ENCODE results near the gene ERICH6.

ERICH6 gene

DNA sequence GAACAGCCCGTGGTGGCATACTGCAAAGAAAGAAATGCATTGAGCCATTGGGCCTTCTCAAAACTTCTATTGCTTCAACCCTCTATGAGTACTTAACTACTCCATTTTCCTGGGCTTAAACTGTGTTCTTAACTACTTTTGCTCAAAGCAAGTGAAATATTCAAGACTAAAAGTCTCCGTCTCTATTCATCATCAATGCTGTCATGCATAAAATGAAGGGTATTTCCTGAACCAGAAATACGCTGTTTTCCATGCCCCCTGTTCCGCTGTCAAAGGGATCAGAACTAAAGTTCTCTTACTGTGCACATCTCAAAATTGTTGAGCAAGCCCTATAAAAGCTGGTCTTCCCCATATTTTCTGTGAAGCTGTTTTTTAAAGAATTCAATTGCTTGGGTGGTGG lies 39.0 kb upstream of the ERICH6 start:
- ChIA-PET CTCF (no interaction called here), POLR2A (interaction anchor here (0.6 kb wide), 1 partner anchor 140 kb away, joined by 3 read pairs; the partner anchor contains the start of gene SELENOT)
- TF ChIP-seq L3MBTL2 (conservative IDR thresholded peaks at IDR 0.05) (no peak), FOXK2 (IDR thresholded peaks at IDR 0.05) (no peak), BHLHE40 (IDR thresholded peaks at IDR 0.05; ENCODE audit: borderline replicate concordance) (no peak), FOXM1 (IDR thresholded peaks at IDR 0.05; ENCODE audit: borderline replicate concordance) (no peak)
- no peak for DNase-seq (ENCODE audit: extremely low spot score)

DNA sequence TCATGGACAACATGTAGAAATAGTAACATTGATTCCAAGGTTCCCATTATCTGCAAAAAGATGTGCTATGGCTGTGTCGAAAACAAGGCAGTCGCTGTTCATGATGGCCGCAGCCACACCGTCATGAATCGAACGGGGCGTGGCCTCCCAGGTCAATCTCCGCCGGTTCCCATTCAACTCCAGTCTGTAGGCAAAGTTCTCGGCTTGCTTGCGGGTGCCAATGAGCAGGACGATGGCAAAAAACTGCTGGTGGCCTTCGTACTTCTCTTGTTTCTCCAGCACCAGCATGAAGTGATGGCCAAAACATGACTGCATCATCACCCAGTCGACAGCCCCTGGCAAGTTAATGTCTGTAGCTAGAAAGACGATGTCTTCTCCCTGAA lies 38.4 kb upstream of the ERICH6 start:
- POLR2A ChIA-PET, result no interaction called here
- CTCF ChIA-PET, result no interaction called here

GRCh38 chr3:150741497-150742140 lies 37.9 kb upstream of the ERICH6 start:
- ChIA-PET CTCF (no interaction called here), POLR2A (no interaction called here)
- DNase-seq (ENCODE audit: extremely low spot score), result no peak
- TF ChIP-seq LEF1 (IDR thresholded peaks at IDR 0.05; ENCODE audit: borderline replicate concordance) (no peak), ZNF384 (IDR thresholded peaks at IDR 0.05) (no peak), HDGF (IDR thresholded peaks at IDR 0.05; ENCODE audit: borderline replicate concordance) (no peak), L3MBTL2 (conservative IDR thresholded peaks at IDR 0.05) (no peak), FOXK2 (IDR thresholded peaks at IDR 0.05) (no peak), ELF4 (IDR thresholded peaks at IDR 0.05) (no peak), SUZ12 (IDR thresholded peaks at IDR 0.05) (no peak), CTBP1 (IDR thresholded peaks at IDR 0.05; ENCODE audit: borderline replicate concordance) (no peak)

More for the DNA sequence above, 38.4 kb upstream of the ERICH6 start:
- TF ChIP-seq ELF4 (IDR thresholded peaks at IDR 0.05), result no peak
- TF ChIP-seq TARDBP (IDR thresholded peaks at IDR 0.05), result no peak
- no peak for TF ChIP-seq FOXA1 (IDR thresholded peaks at IDR 0.05)
- TF ChIP-seq L3MBTL2 (conservative IDR thresholded peaks at IDR 0.05), result no peak
- no peak for TF ChIP-seq CTBP1 (IDR thresholded peaks at IDR 0.05; ENCODE audit: borderline replicate concordance)
- TF ChIP-seq FOXM1 (IDR thresholded peaks at IDR 0.05; ENCODE audit: borderline replicate concordance), result no peak
- TF ChIP-seq FOXK2 (IDR thresholded peaks at IDR 0.05), result no peak
- TF ChIP-seq NFRKB (IDR thresholded peaks at IDR 0.05), result no peak
- TF ChIP-seq, protein P1, sequence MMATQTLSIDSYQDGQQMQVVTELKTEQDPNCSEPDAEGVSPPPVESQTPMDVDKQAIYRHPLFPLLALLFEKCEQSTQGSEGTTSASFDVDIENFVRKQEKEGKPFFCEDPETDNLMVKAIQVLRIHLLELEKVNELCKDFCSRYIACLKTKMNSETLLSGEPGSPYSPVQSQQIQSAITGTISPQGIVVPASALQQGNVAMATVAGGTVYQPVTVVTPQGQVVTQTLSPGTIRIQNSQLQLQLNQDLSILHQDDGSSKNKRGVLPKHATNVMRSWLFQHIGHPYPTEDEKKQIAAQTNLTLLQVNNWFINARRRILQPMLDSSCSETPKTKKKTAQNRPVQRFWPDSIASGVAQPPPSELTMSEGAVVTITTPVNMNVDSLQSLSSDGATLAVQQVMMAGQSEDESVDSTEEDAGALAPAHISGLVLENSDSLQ (IDR thresholded peaks at IDR 0.05), result no peak
- TF ChIP-seq ARNT (IDR thresholded peaks at IDR 0.05), result no peak
- no peak for TF ChIP-seq SUZ12 (IDR thresholded peaks at IDR 0.05)
- TF ChIP-seq LEF1 (IDR thresholded peaks at IDR 0.05; ENCODE audit: borderline replicate concordance), result no peak
- no peak for DNase-seq (ENCODE audit: extremely low spot score)

GRCh38 chr3:150740733-150741496 lies 37.2 kb upstream of the ERICH6 start:
- ChIA-PET CTCF (no interaction called here), POLR2A (no interaction called here)
- no peak for TF ChIP-seq FOXM1 (IDR thresholded peaks at IDR 0.05; ENCODE audit: borderline replicate concordance)
- DNase-seq (ENCODE audit: extremely low spot score), result no peak

DNA sequence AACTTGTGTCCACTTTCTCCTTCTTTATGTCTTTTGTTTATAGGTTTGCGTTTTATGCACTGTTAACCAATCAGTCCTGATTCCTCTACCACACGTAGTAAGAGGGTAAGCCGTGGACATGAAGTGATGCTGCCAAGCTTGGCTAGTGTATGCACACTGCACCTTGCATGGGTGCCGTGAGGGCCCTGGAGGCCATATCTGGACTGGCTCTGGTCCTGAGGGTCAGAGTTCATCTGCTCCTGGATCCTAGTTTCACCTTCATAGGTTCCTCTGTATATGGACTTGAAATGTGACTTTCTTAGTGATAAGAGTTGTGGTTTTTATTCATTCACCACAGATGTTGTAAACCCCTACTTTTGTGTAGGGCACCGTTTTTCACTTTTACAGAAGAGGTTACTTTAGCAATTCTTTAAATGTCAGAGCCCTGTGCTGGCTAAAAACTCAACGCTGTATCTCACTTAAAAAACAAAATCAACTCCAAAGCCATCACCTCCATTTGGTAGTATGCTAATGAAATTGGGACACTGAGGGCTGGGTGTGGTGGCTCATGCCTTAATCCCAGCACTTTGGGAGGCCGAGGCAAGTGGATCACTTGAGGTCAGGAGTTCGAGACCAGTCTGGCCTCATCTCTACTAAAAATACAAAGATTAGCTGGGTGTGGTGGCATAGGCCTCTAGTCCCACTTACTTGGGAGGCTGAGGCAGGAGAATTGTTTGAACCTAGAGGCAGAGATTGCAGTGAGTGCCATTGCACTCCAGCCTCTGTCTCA lies 36.3 kb upstream of the ERICH6 start:
- CTCF ChIA-PET, result no interaction called here
- POLR2A ChIA-PET, result no interaction called here
- no peak for DNase-seq (ENCODE audit: extremely low spot score)
- TF ChIP-seq CTBP1 (IDR thresholded peaks at IDR 0.05; ENCODE audit: borderline replicate concordance), result no peak
- TF ChIP-seq L3MBTL2 (conservative IDR thresholded peaks at IDR 0.05), result no peak
- no peak for TF ChIP-seq HDGF (IDR thresholded peaks at IDR 0.05; ENCODE audit: borderline replicate concordance)
- TF ChIP-seq, protein P1 (IDR thresholded peaks at IDR 0.05), result no peak
- no peak for TF ChIP-seq FOXM1 (IDR thresholded peaks at IDR 0.05; ENCODE audit: borderline replicate concordance)

- TF ChIP-seq CTBP1 (IDR thresholded peaks at IDR 0.05; ENCODE audit: borderline replicate concordance), result no peak
- no peak for TF ChIP-seq HDGF (IDR thresholded peaks at IDR 0.05; ENCODE audit: borderline replicate concordance)
- TF ChIP-seq SUZ12 (IDR thresholded peaks at IDR 0.05), result no peak
- TF ChIP-seq, protein P1 (IDR thresholded peaks at IDR 0.05), result no peak
- no peak for TF ChIP-seq FOXK2 (IDR thresholded peaks at IDR 0.05)
- TF ChIP-seq ZNF384 (IDR thresholded peaks at IDR 0.05), result no peak
- no peak for TF ChIP-seq LEF1 (IDR thresholded peaks at IDR 0.05; ENCODE audit: borderline replicate concordance)
- no peak for TF ChIP-seq FOXM1 (IDR thresholded peaks at IDR 0.05; ENCODE audit: borderline replicate concordance)
- TF ChIP-seq NFRKB (IDR thresholded peaks at IDR 0.05), result no peak
- TF ChIP-seq SP1 (IDR thresholded peaks at IDR 0.05), result no peak
- TF ChIP-seq BHLHE40 (IDR thresholded peaks at IDR 0.05; ENCODE audit: borderline replicate concordance), result no peak
- TF ChIP-seq ELF4 (IDR thresholded peaks at IDR 0.05), result no peak
- CTCF ChIA-PET, result no interaction called here
- POLR2A ChIA-PET, result no interaction called here
Observed at GRCh38 chr3:150739200-150739863, 35.6 kb upstream of the ERICH6 start.

More at GRCh38 chr3:150739200-150739863, 35.6 kb upstream of the ERICH6 start:
- DNase-seq (ENCODE audit: extremely low spot score), result no peak
